ENCODE measurements around the gene PTPRA.

PTPRA gene

DNA sequence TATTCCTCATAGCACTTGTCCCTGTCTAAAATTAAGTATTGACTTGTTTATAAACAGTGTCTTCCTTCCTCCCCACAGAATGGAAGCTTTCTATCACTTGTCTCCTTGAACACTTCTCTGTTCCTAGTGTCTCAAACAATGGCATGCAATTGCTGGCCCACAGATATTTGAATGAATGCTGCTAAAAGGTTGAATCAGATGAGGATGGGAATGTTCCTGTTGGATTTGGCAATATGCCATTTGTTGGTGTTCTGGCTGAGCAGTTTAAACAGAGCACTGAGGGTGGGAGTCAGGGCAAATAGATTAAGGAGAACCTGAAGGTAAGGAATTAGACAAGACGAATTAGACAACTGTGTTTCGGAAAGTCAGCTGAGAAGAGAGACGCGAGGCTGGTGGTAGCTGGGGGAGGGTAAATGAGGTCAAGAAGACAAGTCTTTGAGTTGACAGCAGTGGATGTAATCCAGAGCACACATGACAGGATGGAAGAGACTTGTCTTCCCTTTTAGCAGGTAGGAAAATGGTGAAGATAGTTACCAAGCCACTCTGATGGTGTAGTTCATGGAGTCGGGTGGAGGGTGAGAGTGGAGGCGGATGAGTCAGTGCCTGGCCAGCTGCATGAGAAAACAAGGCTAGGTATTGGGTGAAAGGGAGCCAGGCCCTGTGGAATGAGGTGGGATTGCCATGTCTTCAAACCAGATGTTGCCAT lies 111.8 kb downstream of the PTPRA start:
- H3K9me3 ChIP-seq (replicated peaks in 1 of 2; ENCODE audit: control insufficient read depth in 2 of 2, insufficient read depth in 1 of 2, low read depth in 1 of 2, low read length in 2 of 2), result no peaks in the 10 kb centered on the region
- H3K27me3 ChIP-seq (ENCODE audit: control insufficient read depth in 3 of 3, insufficient read depth in 3 of 3, low read depth in 1 of 3, low read length in 3 of 3), result no peaks in the 10 kb centered on the region
- H3K4me1 ChIP-seq (ENCODE audit: control insufficient read depth in 2 of 2, insufficient read depth in 1 of 2, low read depth in 1 of 2, low read length in 2 of 2), result no peaks in the 10 kb centered on the region
- no peaks in the 10 kb centered on the region for H3K79me1 ChIP-seq (ENCODE audit: low read depth, low read length)
- H3K4me3 ChIP-seq (ENCODE audit: low read length in 2 of 2), result no peak overlapping the region
- H2AFZ ChIP-seq (ENCODE audit: low read length), result no peak overlapping the region
- no peak overlapping the region for H3K27ac ChIP-seq (replicated peaks; ENCODE audit: low read length)
- H4K8ac ChIP-seq (ENCODE audit: low read depth, low read length), result no peak overlapping the region
- H3K36me3 ChIP-seq (replicated peaks in 1 of 2; ENCODE audit: control insufficient read depth in 2 of 2, insufficient read depth in 2 of 2, low read length in 2 of 2), result peaks cover 17 to 88% of the 10 kb centered on the region in 2 donors
- no peak overlapping the region for H2BK15ac ChIP-seq (ENCODE audit: low read length)
- no peak for DNase-seq (ENCODE audit: low spot score)
- H4K91ac ChIP-seq (ENCODE audit: low read depth, low read length, poor library complexity), result no peak overlapping the region
- H2AK5ac ChIP-seq (ENCODE audit: low read depth, low read length), result no peak overlapping the region
- H3K4me2 ChIP-seq (ENCODE audit: insufficient read depth, low read length, poor library complexity, severe bottlenecking), result no peak overlapping the region
- H3K9ac ChIP-seq (ENCODE audit: low read depth, low read length, poor library complexity), result no peak overlapping the region
- H3K4ac ChIP-seq (ENCODE audit: low read length), result no peak overlapping the region
- H3K14ac ChIP-seq (ENCODE audit: low read length), result no peak overlapping the region
- H2BK120ac ChIP-seq (ENCODE audit: low read depth, low read length), result no peak overlapping the region
- no peak overlapping the region for H2BK5ac ChIP-seq (ENCODE audit: low read length)
- no peak overlapping the region for H3K18ac ChIP-seq (ENCODE audit: low read length)
- H2BK12ac ChIP-seq (ENCODE audit: low read length), result no peak overlapping the region
- H3K23ac ChIP-seq (ENCODE audit: low read depth, low read length, poor library complexity), result no peak overlapping the region
- no CpG with 5 or more reads among the region's 6 CpGs for WGBS, 2 donors (ENCODE audit: extremely low coverage in 2 of 2, insufficient read length in 2 of 2, insufficient replicate concordance in 1 of 2)

DNA sequence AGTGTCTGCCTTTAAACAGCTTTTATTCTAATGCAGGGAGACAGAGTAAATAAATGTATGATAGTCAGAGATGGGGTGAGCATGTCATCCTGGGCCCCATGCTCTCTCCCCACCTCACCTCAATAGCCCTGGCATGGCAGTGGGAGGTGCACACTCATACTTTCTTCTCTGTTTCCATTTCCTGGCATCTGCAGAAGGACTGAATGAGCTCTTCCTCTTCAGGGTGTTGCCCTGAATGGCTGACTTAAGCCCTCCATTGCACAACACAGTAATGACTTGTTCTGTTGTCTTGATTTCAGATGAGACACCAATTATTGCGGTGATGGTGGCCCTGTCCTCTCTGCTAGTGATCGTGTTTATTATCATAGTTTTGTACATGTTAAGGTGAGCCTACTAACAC lies 113.2 kb downstream of the PTPRA start:
- peaks cover 21 to 93% of the 10 kb centered on the region in 2 donors for H3K36me3 ChIP-seq (replicated peaks in 1 of 2; ENCODE audit: control insufficient read depth in 2 of 2, insufficient read depth in 2 of 2, low read length in 2 of 2)
- no peak for DNase-seq (ENCODE audit: low spot score)
- no CpG with 5 or more reads among the region's 2 CpGs for WGBS, 2 donors (ENCODE audit: extremely low coverage in 2 of 2, insufficient read length in 2 of 2, insufficient replicate concordance in 1 of 2)

DNA sequence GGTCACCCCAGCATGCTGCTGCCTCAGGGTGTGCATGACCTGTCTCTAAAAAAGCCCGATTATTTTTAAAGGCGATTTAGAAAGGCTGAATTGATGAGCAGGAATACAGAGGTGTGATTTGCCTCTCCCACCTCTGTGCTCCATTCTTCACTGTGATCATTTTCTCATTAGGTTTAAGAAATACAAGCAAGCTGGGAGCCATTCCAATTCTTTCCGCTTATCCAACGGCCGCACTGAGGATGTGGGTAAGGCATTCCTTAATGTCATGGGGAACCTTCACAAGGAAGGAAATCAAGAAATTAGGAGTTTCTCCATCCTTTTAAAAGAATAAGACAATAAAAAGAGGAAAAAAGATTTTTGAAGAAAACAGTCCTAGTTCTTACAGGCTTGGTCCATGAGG lies 114.6 kb downstream of the PTPRA start:
- no peak overlapping the region for H3K18ac ChIP-seq (ENCODE audit: low read length)
- no peak overlapping the region for H3K4me2 ChIP-seq (ENCODE audit: insufficient read depth, low read length, poor library complexity, severe bottlenecking)
- H3K27me3 ChIP-seq (ENCODE audit: control insufficient read depth in 3 of 3, insufficient read depth in 3 of 3, low read depth in 1 of 3, low read length in 3 of 3), result no peaks in the 10 kb centered on the region
- peaks cover 29 to 98% of the 10 kb centered on the region in 2 donors for H3K36me3 ChIP-seq (replicated peaks in 1 of 2; ENCODE audit: control insufficient read depth in 2 of 2, insufficient read depth in 2 of 2, low read length in 2 of 2)
- H2AK5ac ChIP-seq (ENCODE audit: low read depth, low read length), result no peak overlapping the region
- no peak overlapping the region for H3K4ac ChIP-seq (ENCODE audit: low read length)
- H2BK5ac ChIP-seq (ENCODE audit: low read length), result no peak overlapping the region
- no peak overlapping the region for H2AFZ ChIP-seq (ENCODE audit: low read length)
- no peak overlapping the region for H2BK15ac ChIP-seq (ENCODE audit: low read length)
- WGBS, 2 donors (ENCODE audit: extremely low coverage in 2 of 2, insufficient read length in 2 of 2, insufficient replicate concordance in 1 of 2), result no CpG with 5 or more reads among the region's 5 CpGs
- no peak overlapping the region for H3K14ac ChIP-seq (ENCODE audit: low read length)
- no peak overlapping the region for H3K23ac ChIP-seq (ENCODE audit: low read depth, low read length, poor library complexity)
- no peak overlapping the region for H4K91ac ChIP-seq (ENCODE audit: low read depth, low read length, poor library complexity)
- H3K4me1 ChIP-seq (ENCODE audit: control insufficient read depth in 2 of 2, insufficient read depth in 1 of 2, low read depth in 1 of 2, low read length in 2 of 2), result no peaks in the 10 kb centered on the region
- H3K4me3 ChIP-seq (ENCODE audit: low read length in 2 of 2), result no peak overlapping the region
- no peak overlapping the region for H3K27ac ChIP-seq (replicated peaks; ENCODE audit: low read length)
- no peak overlapping the region for H4K8ac ChIP-seq (ENCODE audit: low read depth, low read length)
- no peak overlapping the region for H2BK12ac ChIP-seq (ENCODE audit: low read length)
- no peak overlapping the region for H3K9ac ChIP-seq (ENCODE audit: low read depth, low read length, poor library complexity)
- H2BK120ac ChIP-seq (ENCODE audit: low read depth, low read length), result no peak overlapping the region
- DNase-seq (ENCODE audit: low spot score), result no peak
- H3K79me1 ChIP-seq (ENCODE audit: low read depth, low read length), result no peaks in the 10 kb centered on the region
- no peaks in the 10 kb centered on the region for H3K9me3 ChIP-seq (replicated peaks in 1 of 2; ENCODE audit: control insufficient read depth in 2 of 2, insufficient read depth in 1 of 2, low read depth in 1 of 2, low read length in 2 of 2)

More for the DNA sequence above, 113.2 kb downstream of the PTPRA start:
- Histone ChIP-seq H2AFZ (ENCODE audit: low read length) (no peak overlapping the region), H4K91ac (ENCODE audit: low read depth, low read length, poor library complexity) (no peak overlapping the region), H3K4me3 (ENCODE audit: low read length in 2 of 2) (no peak overlapping the region), H3K79me1 (ENCODE audit: low read depth, low read length) (no peaks in the 10 kb centered on the region), H3K18ac (ENCODE audit: low read length) (no peak overlapping the region), H2AK5ac (ENCODE audit: low read depth, low read length) (no peak overlapping the region), H3K27ac (replicated peaks; ENCODE audit: low read length) (no peak overlapping the region), H3K9ac (ENCODE audit: low read depth, low read length, poor library complexity) (no peak overlapping the region), H2BK15ac (ENCODE audit: low read length) (no peak overlapping the region), H3K4ac (ENCODE audit: low read length) (no peak overlapping the region), H3K27me3 (ENCODE audit: control insufficient read depth in 3 of 3, insufficient read depth in 3 of 3, low read depth in 1 of 3, low read length in 3 of 3) (no peaks in the 10 kb centered on the region), H2BK120ac (ENCODE audit: low read depth, low read length) (no peak overlapping the region), H2BK12ac (ENCODE audit: low read length) (no peak overlapping the region), H3K14ac (ENCODE audit: low read length) (no peak overlapping the region), H2BK5ac (ENCODE audit: low read length) (no peak overlapping the region), H3K9me3 (replicated peaks in 1 of 2; ENCODE audit: control insufficient read depth in 2 of 2, insufficient read depth in 1 of 2, low read depth in 1 of 2, low read length in 2 of 2) (no peaks in the 10 kb centered on the region), H3K4me2 (ENCODE audit: insufficient read depth, low read length, poor library complexity, severe bottlenecking) (no peak overlapping the region), H4K8ac (ENCODE audit: low read depth, low read length) (no peak overlapping the region), H3K23ac (ENCODE audit: low read depth, low read length, poor library complexity) (no peak overlapping the region), H3K4me1 (ENCODE audit: control insufficient read depth in 2 of 2, insufficient read depth in 1 of 2, low read depth in 1 of 2, low read length in 2 of 2) (no peaks in the 10 kb centered on the region)

DNA sequence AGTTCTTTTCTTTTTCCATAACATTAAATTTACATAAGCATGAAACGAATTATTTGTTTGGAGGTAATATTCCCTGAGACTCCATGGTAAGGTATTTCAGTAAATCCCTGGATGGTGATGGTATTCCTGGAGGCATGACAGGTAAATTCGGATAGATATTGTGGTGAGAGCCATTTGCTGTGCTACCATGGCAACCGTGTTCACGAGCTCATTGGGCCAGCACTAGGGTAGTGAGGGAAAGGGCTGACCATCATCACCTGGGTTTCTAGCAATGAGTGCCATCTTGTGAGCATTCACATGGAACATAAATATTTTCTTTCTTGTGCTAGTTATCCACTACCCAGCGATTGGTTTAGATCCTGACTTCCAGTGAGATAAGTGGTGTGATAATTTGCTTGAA lies 118.3 kb downstream of the PTPRA start:
- H3K9ac ChIP-seq (ENCODE audit: low read depth, low read length, poor library complexity), result no peak overlapping the region
- no peak overlapping the region for H3K4ac ChIP-seq (ENCODE audit: low read length)
- H2BK120ac ChIP-seq (ENCODE audit: low read depth, low read length), result no peak overlapping the region
- no peak overlapping the region for H3K23ac ChIP-seq (ENCODE audit: low read depth, low read length, poor library complexity)
- no peak overlapping the region for H3K4me3 ChIP-seq (ENCODE audit: low read length in 2 of 2)
- H3K27me3 ChIP-seq (ENCODE audit: control insufficient read depth in 3 of 3, insufficient read depth in 3 of 3, low read depth in 1 of 3, low read length in 3 of 3), result no peaks in the 10 kb centered on the region
- H2BK12ac ChIP-seq (ENCODE audit: low read length), result no peak overlapping the region
- H3K18ac ChIP-seq (ENCODE audit: low read length), result no peak overlapping the region
- H3K36me3 ChIP-seq (replicated peaks in 1 of 2; ENCODE audit: control insufficient read depth in 2 of 2, insufficient read depth in 2 of 2, low read length in 2 of 2), result peaks cover 34 to 98% of the 10 kb centered on the region in 2 donors
- H3K4me2 ChIP-seq (ENCODE audit: insufficient read depth, low read length, poor library complexity, severe bottlenecking), result no peak overlapping the region
- no CpG with 5 or more reads among the region's 5 CpGs for WGBS, 2 donors (ENCODE audit: extremely low coverage in 2 of 2, insufficient read length in 2 of 2, insufficient replicate concordance in 1 of 2)
- no peak overlapping the region for H2AFZ ChIP-seq (ENCODE audit: low read length)
- no peak overlapping the region for H2AK5ac ChIP-seq (ENCODE audit: low read depth, low read length)
- H4K8ac ChIP-seq (ENCODE audit: low read depth, low read length), result no peak overlapping the region
- H3K27ac ChIP-seq (replicated peaks; ENCODE audit: low read length), result no peak overlapping the region
- no peak overlapping the region for H2BK15ac ChIP-seq (ENCODE audit: low read length)
- H2BK5ac ChIP-seq (ENCODE audit: low read length), result no peak overlapping the region
- H4K91ac ChIP-seq (ENCODE audit: low read depth, low read length, poor library complexity), result no peak overlapping the region
- no peak for DNase-seq (ENCODE audit: low spot score)
- H3K79me1 ChIP-seq (ENCODE audit: low read depth, low read length), result no peaks in the 10 kb centered on the region
- H3K4me1 ChIP-seq (ENCODE audit: control insufficient read depth in 2 of 2, insufficient read depth in 1 of 2, low read depth in 1 of 2, low read length in 2 of 2), result no peaks in the 10 kb centered on the region
- H3K9me3 ChIP-seq (replicated peaks in 1 of 2; ENCODE audit: control insufficient read depth in 2 of 2, insufficient read depth in 1 of 2, low read depth in 1 of 2, low read length in 2 of 2), result no peaks in the 10 kb centered on the region
- H3K14ac ChIP-seq (ENCODE audit: low read length), result no peak overlapping the region
